Measurements from ENCODE around the gene FTO.

The FTO gene

DNA sequence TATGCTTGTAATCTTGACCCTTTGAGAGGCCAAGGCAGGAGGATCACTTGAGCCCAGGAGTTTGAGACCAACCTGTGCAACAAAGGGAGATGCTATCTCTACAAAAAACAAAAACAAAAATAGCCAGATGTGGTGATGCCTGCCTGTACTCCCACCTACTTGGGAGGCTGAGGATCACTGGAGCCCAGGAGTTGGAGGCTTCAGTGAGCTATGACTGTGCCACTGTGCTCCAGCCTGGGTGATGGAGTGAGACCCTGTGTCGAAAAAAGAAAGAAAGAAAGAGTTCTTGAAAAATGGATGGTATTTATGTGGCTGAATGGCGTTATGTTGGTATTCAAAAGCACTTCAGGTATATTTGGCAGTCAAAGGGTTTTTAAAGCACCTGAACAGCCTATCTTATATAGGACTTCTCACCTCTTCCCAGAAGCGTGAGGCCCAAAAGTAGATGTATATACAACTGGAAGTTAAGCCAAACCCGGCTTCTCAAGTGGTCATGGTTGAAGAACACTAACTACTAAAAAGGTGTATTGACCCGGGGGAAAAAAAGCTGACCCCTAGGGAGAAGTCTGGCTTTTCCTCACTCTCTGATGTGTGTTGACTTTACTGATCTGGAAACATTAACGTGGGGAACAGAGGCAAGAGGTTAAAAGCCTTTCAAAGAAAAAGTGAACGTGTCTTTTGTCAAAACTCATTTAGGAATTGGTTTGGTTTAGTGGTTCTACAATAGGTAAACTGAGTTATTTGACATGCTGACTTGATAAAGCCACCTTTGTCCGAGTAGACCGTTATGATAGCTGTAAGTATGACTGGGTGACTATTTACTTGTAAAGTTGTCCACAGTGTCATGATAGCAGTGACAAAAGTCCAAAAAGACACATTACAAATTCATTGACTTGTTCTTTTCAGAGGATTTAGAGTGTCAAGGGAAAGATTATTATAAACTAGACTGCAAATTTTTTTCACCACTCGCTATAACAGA is 399.2 kb downstream of the FTO start:
- no peak for DNase-seq

DNA sequence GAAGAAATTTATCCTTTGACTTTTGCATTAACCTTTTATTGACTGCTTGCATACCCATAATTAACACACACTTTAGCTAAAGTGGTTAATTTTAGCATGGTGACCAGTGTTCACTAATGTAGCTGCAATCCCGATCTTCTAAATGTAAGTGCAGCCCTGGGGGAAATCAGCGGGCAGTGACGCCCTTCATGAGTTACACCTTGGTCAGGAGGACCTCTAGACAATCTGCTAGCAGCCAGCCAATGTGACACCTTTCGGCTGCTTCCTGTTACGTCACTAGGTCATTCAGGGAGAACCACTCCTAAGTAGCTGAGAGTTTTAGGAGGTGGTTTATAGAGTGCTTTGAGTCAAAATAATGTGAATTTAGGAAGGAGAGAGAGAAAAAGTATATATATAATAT is 402.1 kb downstream of the FTO start:
- no peak for DNase-seq

DNA sequence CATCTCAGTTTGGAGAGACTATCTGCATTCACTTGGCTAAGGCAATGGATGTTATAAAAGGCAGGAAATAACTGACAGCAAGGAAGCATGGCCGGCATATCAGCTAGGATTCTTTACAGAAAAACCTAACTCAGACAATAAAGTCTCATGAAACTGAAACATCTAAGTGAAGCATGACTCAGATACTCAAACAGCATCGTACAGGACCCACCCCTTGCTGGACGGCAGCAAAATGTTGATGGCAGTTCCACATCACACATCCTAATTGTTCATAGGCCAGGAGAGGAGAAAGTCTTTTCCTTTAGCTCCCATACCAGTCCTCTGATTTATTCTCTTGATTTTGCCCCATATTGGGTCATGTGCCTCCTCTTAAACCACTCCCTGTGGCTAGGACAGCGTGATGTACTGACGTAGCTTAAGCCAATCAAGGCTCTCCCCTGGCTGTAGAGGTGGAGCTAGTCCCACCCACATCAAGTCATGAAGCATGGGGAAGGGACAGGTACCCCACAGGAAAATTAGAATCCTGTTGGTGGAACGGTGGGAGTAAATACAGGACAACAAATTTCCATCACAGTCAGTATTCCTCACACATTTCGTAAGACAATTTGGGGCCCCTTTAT is 403.7 kb downstream of the FTO start:
- DNase-seq, result no peak

DNA sequence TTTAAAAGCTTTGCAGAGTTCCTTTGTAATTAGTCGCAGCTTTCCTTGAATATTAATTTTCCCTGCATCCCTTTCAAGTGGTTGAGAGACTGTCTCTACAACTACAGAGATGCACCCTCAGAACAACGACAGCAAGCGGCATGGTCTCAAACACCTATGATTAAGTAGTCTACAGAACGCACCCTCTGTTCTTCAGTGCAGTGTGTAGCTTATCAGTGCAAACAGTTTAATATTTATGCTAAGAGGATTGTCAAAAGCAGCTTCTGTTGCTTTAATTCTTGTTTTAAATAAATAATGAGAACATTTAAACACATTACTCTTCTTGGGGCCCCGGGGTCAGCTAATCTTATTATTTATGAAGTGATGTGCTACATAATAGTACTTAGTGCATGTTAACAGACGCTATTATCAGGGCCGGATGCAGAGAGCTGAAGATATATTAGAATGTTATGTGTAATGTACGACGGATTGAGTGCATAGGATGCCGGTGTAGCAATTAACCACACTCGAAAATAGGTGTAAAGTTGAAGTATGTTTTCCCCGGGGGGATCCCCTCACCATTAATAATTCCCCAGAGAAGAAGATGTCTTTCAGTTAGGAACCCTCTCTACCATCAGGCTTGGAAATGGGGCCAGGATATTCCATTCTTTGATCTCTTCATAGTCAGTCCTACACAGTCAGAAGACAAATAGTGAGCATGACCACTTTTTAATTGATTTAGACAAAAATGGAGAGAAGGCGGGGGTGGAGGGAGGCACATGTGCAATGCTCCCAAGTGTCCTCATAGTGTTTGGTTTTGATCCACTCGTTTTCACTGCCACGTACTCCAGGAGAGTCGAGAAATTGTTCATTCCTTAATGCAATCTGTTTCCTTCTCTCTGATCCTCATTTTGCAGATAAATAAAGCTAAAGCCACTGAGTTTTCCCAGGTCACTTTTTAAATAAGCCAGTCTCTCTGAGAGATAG is 406.3 kb downstream of the FTO start:
- DNase-seq, result no peak

DNA sequence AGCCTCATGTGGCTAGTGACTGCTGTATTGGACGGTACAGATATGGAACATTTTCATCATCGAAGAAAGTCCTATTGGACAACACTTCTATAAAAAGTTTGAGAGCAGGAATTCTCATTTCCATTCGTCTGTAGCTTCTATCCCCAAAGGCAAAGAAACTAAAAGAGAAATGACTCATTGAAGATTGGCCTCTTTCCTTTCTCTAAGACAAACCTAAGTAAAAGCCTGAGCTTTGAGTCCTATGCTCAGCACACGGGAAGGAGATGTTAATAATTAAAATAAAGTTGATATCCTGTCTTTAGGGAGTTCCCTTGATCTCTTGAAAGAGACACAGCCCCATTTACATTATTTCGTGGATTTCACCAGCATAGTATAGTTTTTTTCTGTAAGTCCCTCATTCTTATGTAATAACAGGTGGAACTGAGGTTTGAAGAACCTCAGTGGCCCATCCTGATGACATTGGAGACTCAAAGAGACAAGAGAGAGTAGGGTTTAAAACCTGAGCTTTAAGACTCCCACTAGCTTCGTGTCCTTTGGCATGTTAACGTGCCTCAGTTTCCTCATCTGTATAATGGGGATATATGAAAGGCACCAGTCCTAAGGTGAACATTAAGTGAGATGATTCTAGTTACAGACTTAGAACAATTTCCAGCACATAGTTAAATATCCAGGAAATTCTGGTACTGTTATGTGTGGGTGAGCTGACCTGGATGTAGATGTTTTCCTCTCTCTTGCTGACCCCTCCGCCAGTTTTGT is 408.7 kb downstream of the FTO start:
- no peak for DNase-seq

DNA sequence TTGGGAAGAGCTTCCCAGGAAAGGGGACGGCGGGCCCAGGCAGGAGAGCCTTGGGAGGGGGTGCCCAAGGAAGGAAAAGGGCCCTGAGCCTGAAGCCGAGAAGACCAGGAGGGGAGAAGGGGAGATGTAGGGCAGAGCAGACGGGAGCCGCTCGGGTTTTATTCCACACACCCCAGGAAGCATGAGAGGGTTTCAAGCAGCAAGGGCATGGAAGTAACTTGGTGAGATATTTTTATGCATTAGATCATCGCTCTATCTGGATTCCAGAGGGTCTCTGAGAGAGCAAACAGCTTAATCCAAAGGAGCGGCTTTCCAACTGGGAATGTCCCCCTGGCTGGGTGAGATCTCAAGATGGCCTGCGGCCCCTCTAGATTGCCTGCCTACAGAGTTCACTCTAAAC is 411.6 kb downstream of the FTO start:
- no peak for DNase-seq

DNA sequence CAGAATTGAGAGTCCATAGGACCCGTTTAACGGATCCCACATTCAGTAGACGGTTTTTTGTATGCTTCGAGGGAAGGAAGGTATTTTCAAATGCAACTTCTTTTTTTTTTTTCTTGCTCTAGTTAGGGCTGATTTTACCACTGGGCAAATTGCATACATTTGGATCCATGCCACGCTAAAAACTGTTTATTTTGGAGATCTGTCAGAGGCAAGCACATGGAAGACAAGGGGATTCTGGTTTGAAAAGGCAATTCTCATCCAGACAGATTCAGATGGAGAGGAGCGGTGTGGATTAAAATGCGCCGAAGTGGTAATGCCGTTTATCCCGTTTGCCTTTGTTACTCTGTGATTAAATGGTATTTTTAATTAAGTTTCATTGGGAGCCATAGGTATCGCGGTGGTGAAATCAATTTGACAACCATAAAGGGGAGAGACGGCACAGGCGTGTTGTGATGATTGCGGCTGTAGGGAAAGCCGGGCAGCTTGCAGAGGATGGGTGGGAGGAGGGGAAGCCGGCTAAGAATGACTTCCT is 412.2 kb downstream of the FTO start:
- DNase-seq, result no peak

DNA sequence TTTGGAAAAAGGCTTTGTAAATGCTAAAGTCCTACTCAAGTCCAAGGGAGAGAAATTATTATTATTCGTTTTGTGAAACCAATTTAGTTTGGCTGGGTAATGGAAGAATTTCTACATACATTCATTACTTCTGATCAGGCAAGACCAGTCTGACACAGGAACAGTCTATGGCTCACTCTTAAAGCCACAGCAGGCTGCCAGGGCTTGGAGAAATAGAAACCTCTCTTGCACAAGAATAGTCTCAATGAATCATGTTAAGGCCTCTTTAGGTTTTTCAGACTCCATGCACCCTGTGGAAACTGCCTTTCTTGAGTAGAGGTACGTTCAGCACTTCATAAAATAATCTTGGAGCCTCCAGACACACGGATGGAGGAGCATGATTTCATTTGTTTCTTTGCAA is 414.9 kb downstream of the FTO start:
- no peak for DNase-seq

DNA sequence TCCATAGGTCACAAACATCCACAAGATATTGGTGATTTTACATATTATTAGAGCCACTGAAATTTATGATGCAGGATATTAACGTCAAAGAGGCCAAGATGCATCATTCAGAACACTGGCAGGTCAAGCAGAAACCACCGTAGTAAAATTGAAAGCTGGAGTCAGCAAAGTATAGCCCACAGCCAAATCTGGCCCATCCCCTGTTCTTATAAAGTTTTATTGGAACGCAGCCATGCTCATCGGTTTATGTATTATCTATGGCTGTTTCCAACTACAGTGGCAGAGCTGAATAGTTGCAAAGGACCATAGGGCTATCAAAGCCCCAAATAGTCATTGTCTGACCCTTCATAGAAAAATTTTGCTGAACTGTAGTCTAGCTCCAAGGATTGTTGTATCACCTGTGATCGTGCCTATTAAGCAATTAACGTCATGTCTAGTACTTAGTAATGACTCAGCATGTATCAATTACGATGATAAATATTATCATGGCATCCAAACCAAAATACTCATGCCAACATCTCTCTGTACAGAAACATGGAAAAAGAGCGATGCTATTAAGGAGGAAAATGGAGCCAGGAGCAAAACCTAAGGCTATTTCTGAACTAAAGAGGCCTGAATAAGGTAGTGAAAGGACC is 417.0 kb downstream of the FTO start:
- DNase-seq, result no peak

DNA sequence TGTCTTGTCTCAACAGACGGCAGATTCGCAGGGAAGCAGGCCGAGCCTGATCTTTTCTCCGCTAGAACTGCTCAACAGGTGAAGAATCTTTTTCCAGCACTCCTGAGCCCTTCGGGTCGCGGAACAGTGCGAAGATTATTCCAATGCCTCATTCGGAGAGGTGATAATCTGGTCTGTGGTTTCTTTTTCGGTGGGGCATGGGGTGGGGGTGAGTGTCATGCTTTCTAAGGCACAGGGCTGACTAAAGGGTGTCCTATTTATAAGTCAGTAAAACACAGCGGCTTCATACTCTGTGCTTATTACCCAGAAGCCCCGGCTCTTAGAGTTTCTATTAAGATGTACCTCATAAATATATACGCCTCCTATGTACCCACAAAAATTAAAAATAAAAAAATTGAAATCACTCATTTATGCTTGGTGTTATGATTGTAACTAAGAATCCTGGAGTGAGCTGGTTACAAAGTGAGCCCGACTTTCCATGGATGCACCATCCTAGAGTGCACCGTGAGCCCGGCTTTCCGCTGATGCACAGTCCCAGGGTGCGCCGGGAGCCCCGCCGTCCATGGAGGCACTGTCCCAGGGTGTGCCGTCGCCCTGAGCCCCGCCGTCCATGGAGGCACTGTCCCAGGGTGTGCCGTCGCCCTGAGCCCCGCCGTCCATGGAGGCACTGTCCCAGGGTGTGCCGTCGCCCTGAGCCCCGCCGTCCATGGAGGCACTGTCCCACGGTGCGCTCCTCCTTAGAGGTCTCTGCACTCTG is 417.8 kb downstream of the FTO start:
- DNase-seq, result no peak

DNA sequence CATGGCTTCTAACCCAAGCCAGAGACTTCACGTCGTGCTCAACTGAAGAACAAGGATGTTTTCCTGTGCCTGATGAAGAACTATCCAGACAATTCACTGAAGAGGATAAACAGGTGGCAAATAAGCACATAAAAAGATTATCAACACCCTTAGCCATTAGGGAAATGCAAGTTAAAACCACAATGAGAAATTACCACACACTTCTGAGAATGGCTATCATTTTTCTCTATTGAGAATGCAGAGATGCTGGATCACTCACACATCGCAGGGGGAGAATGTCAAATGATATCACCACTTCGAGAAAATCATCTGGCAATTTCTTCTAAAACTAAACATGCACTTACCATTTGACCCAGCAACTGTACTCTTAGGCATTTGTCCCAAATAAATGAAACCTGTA is 419.8 kb downstream of the FTO start:
- no peak for DNase-seq

DNA sequence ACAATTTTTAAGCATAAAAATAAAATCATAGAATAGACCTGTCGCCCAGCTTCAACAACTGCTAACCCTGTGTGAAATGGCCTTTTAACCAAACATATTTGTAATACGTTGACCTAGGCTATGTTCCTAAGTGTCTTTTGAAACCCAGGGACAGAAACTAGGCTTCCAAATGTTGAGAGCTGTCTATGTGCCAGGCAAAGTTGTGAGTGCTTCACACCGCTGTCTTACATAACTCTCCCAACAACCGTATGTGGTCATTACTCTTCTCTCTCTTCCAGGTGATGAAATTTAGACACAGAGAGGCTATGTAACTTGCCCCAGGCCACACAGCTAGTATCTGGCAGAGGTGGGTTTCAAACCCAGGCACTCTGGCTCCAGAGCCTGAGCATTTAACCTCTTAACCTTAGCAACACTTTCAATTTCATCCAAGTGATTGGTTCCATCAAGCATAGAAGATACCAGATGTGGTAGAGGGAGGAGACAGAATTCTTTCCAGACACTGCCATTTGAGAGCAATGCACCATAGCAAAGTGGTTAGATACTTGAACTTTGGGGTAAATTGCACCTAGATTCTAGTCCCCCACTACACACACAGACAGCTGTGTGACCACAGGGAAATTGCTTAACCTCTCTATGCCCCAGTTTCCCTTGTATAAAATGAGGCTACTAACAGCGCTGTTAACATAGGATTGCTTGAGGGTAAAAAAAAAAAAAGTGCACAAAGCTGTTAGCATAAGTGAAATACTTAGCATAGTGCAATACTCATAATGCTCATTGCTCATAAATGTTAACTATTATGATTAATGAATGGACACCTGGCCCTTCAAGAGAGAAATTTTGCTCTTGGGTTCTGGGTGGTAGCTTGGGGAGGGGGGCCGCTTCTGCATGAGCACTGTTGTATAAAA is 422.0 kb downstream of the FTO start:
- no peak for DNase-seq

DNA sequence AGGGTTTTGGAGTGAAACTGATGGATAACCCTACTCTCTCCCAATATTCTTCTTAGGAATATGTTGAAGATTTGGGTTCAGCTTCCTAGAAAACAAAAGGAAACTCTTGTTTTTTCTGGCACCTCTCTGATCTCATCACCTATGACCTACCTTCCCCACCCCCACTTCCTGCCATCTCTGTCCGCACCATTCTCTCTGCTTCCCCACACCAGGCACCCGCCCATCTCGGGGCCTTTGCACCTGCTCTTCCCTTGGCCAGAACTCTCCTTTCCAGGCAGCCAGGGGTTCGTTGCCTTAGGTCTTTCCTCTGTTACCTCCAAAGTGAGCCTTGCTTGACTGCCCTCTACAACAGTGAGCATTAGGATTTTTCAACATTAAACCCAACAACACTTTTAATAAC is 423.0 kb downstream of the FTO start:
- no peak for DNase-seq

DNA sequence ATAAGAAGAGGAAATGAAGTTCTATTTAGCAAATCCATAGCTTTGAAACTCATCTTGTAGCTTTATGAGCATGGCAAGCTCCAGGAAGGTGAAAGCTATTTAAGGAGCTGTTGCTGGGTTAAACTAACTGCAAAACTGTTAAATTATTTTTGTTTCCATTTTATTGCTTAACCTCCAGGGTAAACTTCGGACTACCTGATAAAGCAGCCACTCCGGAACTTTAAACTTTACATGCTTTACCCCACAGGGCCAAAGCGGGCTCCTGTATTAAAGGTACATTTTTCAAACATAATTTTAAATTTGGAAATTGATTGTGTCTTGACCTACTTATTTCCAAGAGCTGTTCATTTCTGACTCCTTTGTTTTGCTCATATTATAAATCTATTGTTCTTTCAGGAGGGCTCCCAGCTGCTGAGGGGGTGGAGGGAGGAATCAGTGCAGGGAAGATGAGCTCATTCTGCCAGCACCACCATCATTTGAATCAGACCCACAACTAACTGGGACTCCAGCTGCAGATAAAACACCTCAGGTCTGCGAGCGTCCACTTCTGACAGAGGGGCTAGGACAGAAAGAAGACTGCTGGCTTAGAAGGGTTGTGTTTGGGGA is 424.8 kb downstream of the FTO start:
- no peak for DNase-seq

DNA sequence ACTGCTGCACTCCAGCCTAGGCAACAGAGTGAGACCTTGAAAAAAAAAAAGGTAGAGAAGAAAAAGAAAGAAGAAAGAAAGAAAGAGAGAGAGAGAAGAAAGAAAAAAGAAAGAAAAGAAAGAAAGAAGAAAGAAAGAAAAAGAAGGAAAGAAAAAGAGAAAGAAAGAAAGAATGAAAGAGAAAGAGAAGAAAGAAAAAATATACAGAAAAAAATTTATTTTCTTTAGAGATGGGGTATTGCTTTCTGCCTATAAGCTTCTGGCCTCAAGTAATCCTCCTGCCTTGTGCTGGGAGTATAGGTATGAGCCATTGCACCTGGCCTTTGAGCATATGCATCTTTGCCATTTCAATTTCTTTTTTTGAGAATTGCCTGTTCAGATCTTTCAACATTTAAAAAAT is 425.9 kb downstream of the FTO start:
- DNase-seq, result no peak

DNA sequence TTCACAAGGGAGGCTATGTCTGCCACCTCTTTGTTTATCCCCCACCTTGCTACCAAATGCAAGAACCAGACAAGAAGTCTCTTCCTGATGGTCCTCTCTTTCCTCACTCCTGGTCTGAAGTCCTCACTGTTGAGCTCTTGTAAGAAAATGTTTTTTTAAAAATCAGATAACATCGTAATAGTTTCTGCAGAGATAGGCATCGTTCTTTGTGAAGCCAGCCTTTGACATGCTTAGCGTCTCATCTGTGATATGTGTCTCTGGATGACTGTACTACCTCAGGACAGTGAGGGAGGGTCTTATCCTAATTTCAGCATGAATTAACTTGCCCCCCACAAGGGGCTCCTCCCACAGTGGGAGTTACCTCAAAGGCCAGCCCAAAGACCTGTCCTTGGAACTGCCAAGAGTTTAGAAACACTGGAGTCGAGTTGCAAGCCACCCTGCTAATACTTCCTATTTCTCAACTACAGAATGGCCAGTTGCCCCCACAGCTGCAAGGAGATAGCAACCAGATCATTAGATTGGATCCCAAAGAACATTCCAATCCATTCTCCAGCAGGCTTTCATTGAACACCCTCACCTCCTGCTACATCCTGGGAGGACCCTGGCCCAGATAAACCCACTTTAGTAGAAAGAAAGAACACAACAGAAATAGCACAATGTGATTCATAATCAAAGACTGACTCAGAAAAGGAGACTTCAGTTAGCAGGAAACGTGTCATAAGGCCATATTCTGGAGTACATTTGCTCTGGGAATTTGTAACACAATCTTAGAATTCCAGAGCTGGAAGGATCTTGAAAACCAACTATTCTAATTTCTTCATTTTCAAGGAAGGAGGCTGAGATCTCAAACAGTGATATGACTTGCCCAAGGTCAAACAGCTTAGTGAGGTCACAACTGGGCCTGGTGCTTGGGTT is 431.7 kb downstream of the FTO start:
- no peak for DNase-seq

DNA sequence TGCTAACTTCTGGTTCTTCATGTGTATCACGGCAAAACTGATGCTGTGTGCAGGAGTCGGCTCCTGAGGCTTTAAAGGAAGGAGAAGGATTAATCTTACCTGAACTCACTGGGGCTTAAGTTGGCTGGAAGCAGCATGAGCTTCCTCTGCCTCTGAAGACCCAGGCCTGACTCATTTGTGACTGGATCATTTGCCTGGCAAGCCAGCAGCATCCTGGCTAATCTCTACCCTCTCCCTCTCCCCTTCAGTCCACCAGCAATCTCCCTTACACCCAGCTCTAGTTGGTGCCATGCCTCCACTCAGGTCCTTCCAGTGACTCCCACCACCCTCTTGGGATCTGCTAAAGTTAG is 432.3 kb downstream of the FTO start:
- no peak for DNase-seq

DNA sequence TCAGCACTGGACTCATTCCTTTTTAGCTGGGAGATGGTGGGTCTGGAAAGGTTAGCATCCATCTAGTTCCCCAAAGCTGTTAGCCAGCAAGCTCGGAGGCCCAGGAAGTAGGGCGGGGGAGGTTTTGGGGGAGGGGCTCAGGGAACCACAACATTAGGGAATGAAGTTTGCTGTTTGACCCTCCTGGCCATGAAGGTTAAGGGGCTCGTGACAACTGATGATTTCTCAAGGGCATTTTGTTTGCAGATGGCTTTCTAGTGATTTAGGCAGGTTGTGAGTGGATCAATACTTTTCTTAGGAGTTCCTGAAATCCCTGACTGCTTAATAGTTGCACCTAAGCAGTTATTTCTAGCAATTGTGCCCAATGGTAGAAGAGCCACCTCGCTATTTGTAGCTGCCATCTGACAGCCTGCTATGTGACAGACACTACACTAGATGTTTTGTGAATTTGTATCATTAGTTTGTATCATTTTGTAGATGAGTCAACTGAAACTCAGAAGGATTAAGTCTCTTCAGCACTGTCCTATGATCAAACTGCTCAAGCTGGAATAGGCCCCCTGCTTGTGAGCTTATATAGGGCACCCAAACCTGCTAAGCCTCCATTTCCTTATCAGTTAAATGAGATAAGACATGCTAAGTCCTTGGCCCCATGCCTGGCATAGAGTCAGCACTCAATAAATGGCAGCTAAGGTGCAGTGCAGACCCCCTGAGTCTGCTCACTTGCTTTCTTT is 436.3 kb downstream of the FTO start:
- no peak for DNase-seq

All from NCI-H187 treated with DMSO at 0.1 percent for 48 hours (cell line).